CD4-positive, alpha-beta memory T cell (primary cell): ENCODE data around the gene EPM2A. TPM values are rescaled to one million over a fixed set of nuclear protein-coding genes. Genes with fewer than 3 reads are reported as not detected.
"Not testable (repeated sequence)": the region's sequence is repeated elsewhere in the genome, so short reads cannot be mapped to it uniquely, and the experiment has no call there.

Experiments used
- CTCF ChIA-PET: fragments of 350-600 bp; sonication (Branson Sonifier 250); formaldehyde crosslinking; loops from one replicate; lab custom pipeline; 2021; ENCODE audit warnings: inconsistent platforms; ENCODE audit not compliant: partially characterized antibody; lab: Charles Lee
- POLR2A ChIA-PET: fragments of 350-600 bp; sonication (Branson Sonifier 250); formaldehyde crosslinking; loops from one replicate; lab custom pipeline; 2021; ENCODE audit not compliant: partially characterized antibody; lab: Charles Lee
- DNase-seq, 5 donors: peaks; one replicate each; pipeline versions ENCODE4 v3.0.0 to v3.0.0-alpha.2; 2020 to 2022; ENCODE audit warnings: mixed read lengths in 1 of 5
- H3K27ac ChIP-seq: one replicate; pipeline ENCODE4 v1.7.0; 2013; ENCODE audit warnings: low read depth, low read length
- H3K27me3 ChIP-seq: 2 replicates; pipeline ENCODE4 v1.7.0; 2013; ENCODE audit warnings: mild to moderate bottlenecking, low read length, moderate library complexity; ENCODE audit not compliant: insufficient read depth
- H3K36me3 ChIP-seq: 2 replicates; pipeline ENCODE4 v1.7.0; 2013; ENCODE audit warnings: mild to moderate bottlenecking, low read length, moderate library complexity; ENCODE audit not compliant: insufficient read depth
- H3K4me1 ChIP-seq: 2 replicates; pipeline ENCODE4 v1.7.0; 2013; ENCODE audit warnings: mild to moderate bottlenecking, low read length, moderate library complexity; ENCODE audit not compliant: insufficient read depth
- H3K4me3 ChIP-seq, 2 donors: one replicate each; pipeline ENCODE4 v1.7.0; 2013; ENCODE audit warnings: low read length in 2 of 2, mild to moderate bottlenecking in 1 of 2
- H3K9me3 ChIP-seq, 2 donors: one replicate each; pipeline ENCODE4 v1.7.0; 2013; ENCODE audit warnings: low read length in 2 of 2, control low read depth in 1 of 2; ENCODE audit not compliant: control insufficient read depth in 1 of 2
- H3K27ac Mint-ChIP-seq, 7 donors: one replicate each; pipeline ENCODE4 v1.8.0; 2020 to 2021; ENCODE audit warnings: mixed read lengths in 7 of 7, mild to moderate bottlenecking in 6 of 7, inconsistent platforms in 3 of 7, moderate library complexity in 3 of 7
- H3K27me3 Mint-ChIP-seq, 2 donors: one replicate each; pipeline ENCODE4 v1.8.0; 2020 to 2021; ENCODE audit warnings: mixed read lengths in 2 of 2
- H3K36me3 Mint-ChIP-seq, 2 donors: one replicate each; pipeline ENCODE4 v1.8.0; 2020 to 2021; ENCODE audit warnings: mixed read lengths in 2 of 2, inconsistent platforms in 1 of 2, mild to moderate bottlenecking in 1 of 2
- H3K4me1 Mint-ChIP-seq, 4 donors: one replicate each; pipeline ENCODE4 v1.8.0; 2020 to 2021; ENCODE audit warnings: mixed read lengths in 4 of 4, mild to moderate bottlenecking in 1 of 4
- H3K4me3 Mint-ChIP-seq, 8 donors: one replicate each; pipeline ENCODE4 v1.8.0; 2020 to 2021; ENCODE audit warnings: mixed read lengths in 8 of 8, mild to moderate bottlenecking in 7 of 8, moderate library complexity in 6 of 8, inconsistent platforms in 3 of 8
- H3K9me3 Mint-ChIP-seq, 8 donors: one replicate each; pipeline ENCODE4 v1.8.0; 2020 to 2021; ENCODE audit warnings: mixed read lengths in 8 of 8, mild to moderate bottlenecking in 5 of 8, inconsistent platforms in 3 of 8, moderate library complexity in 1 of 8
- intact Hi-C: fragments of 100-400 bp; cut with micrococcal nuclease; formaldehyde crosslinking; loops from one replicate; pipeline ENCODE4 v1.15.1; 2023
- polyA plus RNA-seq, 2 donors: library from polyadenylated mRNA; unstranded; fragments of 300-500 nt; fragmentation: Illumina TruSeq; gene quantifications; one replicate each; pipeline ENCODE4 v1.2.3, GENCODE V29; 2021
- total RNA-seq, 2 experiments: library from RNA; stranded (reverse); gene quantifications; one replicate each; pipeline ENCODE4 v1.2.3, GENCODE V29; 2021

Gene EPM2A
- total and polyA plus RNA-seq, 4 experiments from 2014 or later, result 2.6 to 15.1 (median 9.3) TPM

- intact Hi-C loops, DNase-seq, H3K4me1 ChIP-seq, H3K4me3 Mint-ChIP-seq, H3K36me3 Mint-ChIP-seq, POLR2A ChIA-PET, H3K27me3 Mint-ChIP-seq, H3K4me3 ChIP-seq, H3K4me1 Mint-ChIP-seq, H3K27me3 ChIP-seq, H3K9me3 ChIP-seq, H3K36me3 ChIP-seq, H3K9me3 Mint-ChIP-seq, H3K27ac ChIP-seq, H3K27ac Mint-ChIP-seq, CTCF ChIA-PET: not testable (repeated sequence)
These were observed 7.2 kb upstream of the EPM2A start for GRCh38 chr6:145742472-145742871.

DNA sequence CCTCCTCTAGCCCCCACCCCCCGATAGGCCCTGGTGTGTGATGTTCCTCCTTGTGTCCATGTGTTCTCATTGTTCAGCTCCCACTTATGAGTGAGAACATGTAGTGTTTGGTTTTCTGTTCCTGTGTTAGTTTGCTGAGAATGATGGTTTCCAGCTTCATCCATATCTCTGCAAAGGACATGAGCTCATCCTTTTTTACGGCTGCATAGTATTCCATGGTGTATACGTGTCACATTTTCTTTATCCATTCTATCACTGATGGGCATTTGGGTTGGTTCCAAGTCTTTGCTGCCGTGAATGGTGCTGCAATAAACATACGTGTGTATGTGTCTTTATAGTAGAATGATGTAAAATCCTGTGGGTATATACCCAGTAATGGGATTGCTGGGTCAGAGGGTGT lies 4.4 kb upstream of the EPM2A start:
- H3K4me3 Mint-ChIP-seq, CTCF ChIA-PET, H3K9me3 Mint-ChIP-seq, POLR2A ChIA-PET, H3K27me3 ChIP-seq, H3K4me3 ChIP-seq, H3K27me3 Mint-ChIP-seq, H3K36me3 Mint-ChIP-seq, DNase-seq, H3K4me1 Mint-ChIP-seq, H3K27ac ChIP-seq, H3K9me3 ChIP-seq, H3K36me3 ChIP-seq, H3K4me1 ChIP-seq: not testable (repeated sequence)
- intact Hi-C loops, result loop anchor here (5.0 to 10.0 kb wide), 2 partner anchors 148 to 1035 kb away; no protein-coding TSS in a partner anchor
- H3K27ac Mint-ChIP-seq, result peak overlapping the region in 1 of 7 donors; percentile 43

DNA sequence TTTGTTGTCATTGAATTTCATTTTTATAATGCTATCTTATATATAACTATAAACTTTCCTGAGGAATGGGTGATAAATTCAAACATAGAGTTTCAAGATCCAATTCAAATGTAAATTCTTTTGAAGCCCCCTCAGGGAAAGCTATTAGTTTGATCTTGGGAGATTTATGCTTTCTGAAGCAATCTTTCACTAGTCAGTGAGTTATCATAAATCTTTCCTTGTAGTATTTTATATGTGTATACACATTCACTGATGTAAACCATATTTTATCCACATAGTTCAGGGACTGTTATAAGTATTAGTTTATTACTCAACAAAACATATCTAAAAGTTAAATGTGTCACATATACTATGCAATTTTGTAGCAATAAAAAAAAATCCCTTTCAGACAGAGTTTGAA lies 2.9 kb upstream of the EPM2A start:
- Histone ChIP-seq H3K4me1 (peaks cover 16% of the 10 kb centered on the region), H3K27ac (no peak overlapping the region), H3K27me3 (no peaks in the 10 kb centered on the region), H3K9me3 (no peaks in the 10 kb centered on the region), H3K36me3 (no peaks in the 10 kb centered on the region), H3K4me3 (no peak overlapping the region)
- POLR2A ChIA-PET, result no interaction called here
- intact Hi-C loops, result loop anchor here (5.0 to 10.0 kb wide), 2 partner anchors 149 to 1037 kb away; no protein-coding TSS in a partner anchor
- DNase-seq, result no peak
- H3K9me3 Mint-ChIP-seq, result peaks cover 0 to 4% (median 0%) of the 10 kb centered on the region in 8 donors
- H3K27ac Mint-ChIP-seq, result no peak overlapping the region
- peaks cover 2 to 5% of the 10 kb centered on the region in 2 donors for H3K27me3 Mint-ChIP-seq
- peaks cover 0 to 11% (median 2%) of the 10 kb centered on the region in 4 donors for H3K4me1 Mint-ChIP-seq
- CTCF ChIA-PET, result no interaction called here
- H3K36me3 Mint-ChIP-seq, result peaks cover 0 to 10% of the 10 kb centered on the region in 2 donors
- H3K4me3 Mint-ChIP-seq, result no peak overlapping the region

GRCh38 chr6:145736661-145737144 lies 1.4 kb upstream of the EPM2A start:
- H3K27ac ChIP-seq, result no peak overlapping the region
- no peak for DNase-seq
- CTCF ChIA-PET, result interaction anchor here (1.4 to 1.9 kb wide), 2 partner anchors 33 to 151 kb away, joined by 3 to 7 read pairs; no protein-coding TSS in a partner anchor

GRCh38 chr6:145734486-145735355 lies 599 bp downstream of the EPM2A start:
- Histone ChIP-seq H3K27me3 (no peaks in the 10 kb centered on the region), H3K9me3 (no peaks in the 10 kb centered on the region), H3K36me3 (no peaks in the 10 kb centered on the region), H3K4me3 (peak overlapping the region; percentile 32 to 73), H3K27ac (peak overlapping the region; percentile 79), H3K4me1 (peaks cover 16% of the 10 kb centered on the region)
- Mint-ChIP-seq H3K36me3 (peaks cover 6 to 10% of the 10 kb centered on the region in 2 donors), H3K4me3 (peak overlapping the region; percentile 93 to 98 (median 96)), H3K27ac (peak overlapping the region; percentile 90 to 98 (median 95)), H3K4me1 (peaks cover 0 to 11% (median 4%) of the 10 kb centered on the region in 4 donors), H3K27me3 (no peaks in the 10 kb centered on the region), H3K9me3 (peaks cover 0 to 4% (median 0%) of the 10 kb centered on the region in 8 donors)
- CTCF ChIA-PET, result interaction anchor here (0.7 to 1.2 kb wide), 3 partner anchors 31 to 228 kb away, joined by 3 read pairs; no protein-coding TSS in a partner anchor
- intact Hi-C loops, result loop anchor here (1.0 to 10.0 kb wide), 6 partner anchors 80 to 1468 kb away; partner anchors contain the start of genes FBXO30 and SHPRH
- POLR2A ChIA-PET, result interaction anchor here (0.9 to 2.9 kb wide), 8 partner anchors 77 to 229 kb away, joined by 3 to 49 read pairs (median 6); partner anchors contain the start of genes FBXO30 and SHPRH
- peak; percentile 58 to 67 (median 63) for DNase-seq

More at GRCh38 chr6:145736661-145737144, 1.4 kb upstream of the EPM2A start:
- Mint-ChIP-seq H3K9me3 (peaks cover 0 to 4% (median 0%) of the 10 kb centered on the region in 8 donors), H3K27me3 (peaks cover 2% of the 10 kb centered on the region in 2 donors), H3K36me3 (peaks cover 0 to 10% of the 10 kb centered on the region in 2 donors), H3K4me3 (peak overlapping the region in 6 of 8 donors; percentile 13 to 97 (median 38)), H3K4me1 (peaks cover 0 to 11% (median 2%) of the 10 kb centered on the region in 4 donors), H3K27ac (peak overlapping the region in 2 of 7 donors; percentile 3 to 96)
- Histone ChIP-seq H3K36me3 (no peaks in the 10 kb centered on the region), H3K4me3 (no peak overlapping the region), H3K9me3 (no peaks in the 10 kb centered on the region), H3K4me1 (peaks cover 16% of the 10 kb centered on the region), H3K27me3 (no peaks in the 10 kb centered on the region)
- POLR2A ChIA-PET, result interaction anchor here (2.4 to 2.9 kb wide), 2 partner anchors 78 to 227 kb away, joined by 12 to 49 read pairs; partner anchors contain the start of genes FBXO30 and SHPRH
- intact Hi-C loops, result loop anchor here (5.0 to 10.0 kb wide), 2 partner anchors 151 to 1038 kb away; no protein-coding TSS in a partner anchor

DNA sequence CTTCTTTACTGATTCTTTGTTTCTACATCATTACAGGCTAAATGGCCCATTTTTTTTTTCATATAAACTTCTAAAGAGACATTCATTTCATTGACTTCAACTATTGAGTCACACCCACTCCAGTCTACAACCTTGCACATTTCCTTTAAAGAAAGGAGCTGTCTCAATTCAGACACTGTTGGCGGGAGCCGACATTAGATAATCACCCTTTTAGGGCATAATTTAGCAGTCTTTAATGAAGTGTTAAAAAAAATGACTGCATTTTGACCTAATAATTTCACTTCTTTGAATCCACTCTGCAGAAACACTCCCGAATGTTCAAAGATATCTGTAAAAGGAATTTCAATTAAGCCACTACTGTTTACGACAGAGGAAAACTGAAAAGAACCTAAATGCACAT lies 1.5 kb downstream of the EPM2A start:
- no peaks in the 10 kb centered on the region for H3K9me3 ChIP-seq
- Mint-ChIP-seq H3K9me3 (peaks cover 0 to 5% (median 0%) of the 10 kb centered on the region in 8 donors), H3K27ac (peak overlapping the region in 3 of 7 donors; percentile 29 to 98 (median 48)), H3K27me3 (no peaks in the 10 kb centered on the region), H3K4me3 (peak overlapping the region; percentile 8 to 98 (median 63)), H3K36me3 (peaks cover 9 to 10% of the 10 kb centered on the region in 2 donors), H3K4me1 (peaks cover 0 to 11% (median 4%) of the 10 kb centered on the region in 4 donors)
- intact Hi-C loops, result loop anchor here (2.0 to 10.0 kb wide), 3 partner anchors 133 to 1469 kb away; no protein-coding TSS in a partner anchor
- H3K4me1 ChIP-seq, result peaks cover 16% of the 10 kb centered on the region
- no peak overlapping the region for H3K4me3 ChIP-seq
- no peak overlapping the region for H3K27ac ChIP-seq
- no peak for DNase-seq
- H3K27me3 ChIP-seq, result no peaks in the 10 kb centered on the region
- ChIA-PET CTCF (interaction anchor here (0.9 to 2.1 kb wide), 2 partner anchors 100 to 154 kb away, joined by 3 to 7 read pairs; no protein-coding TSS in a partner anchor), POLR2A (interaction anchor here (1.2 kb wide), 1 partner anchor 230 kb away, joined by 3 read pairs; the partner anchor contains the start of gene SHPRH)
- no peaks in the 10 kb centered on the region for H3K36me3 ChIP-seq
